Measurements from ENCODE around the gene NUP188.

DNA sequence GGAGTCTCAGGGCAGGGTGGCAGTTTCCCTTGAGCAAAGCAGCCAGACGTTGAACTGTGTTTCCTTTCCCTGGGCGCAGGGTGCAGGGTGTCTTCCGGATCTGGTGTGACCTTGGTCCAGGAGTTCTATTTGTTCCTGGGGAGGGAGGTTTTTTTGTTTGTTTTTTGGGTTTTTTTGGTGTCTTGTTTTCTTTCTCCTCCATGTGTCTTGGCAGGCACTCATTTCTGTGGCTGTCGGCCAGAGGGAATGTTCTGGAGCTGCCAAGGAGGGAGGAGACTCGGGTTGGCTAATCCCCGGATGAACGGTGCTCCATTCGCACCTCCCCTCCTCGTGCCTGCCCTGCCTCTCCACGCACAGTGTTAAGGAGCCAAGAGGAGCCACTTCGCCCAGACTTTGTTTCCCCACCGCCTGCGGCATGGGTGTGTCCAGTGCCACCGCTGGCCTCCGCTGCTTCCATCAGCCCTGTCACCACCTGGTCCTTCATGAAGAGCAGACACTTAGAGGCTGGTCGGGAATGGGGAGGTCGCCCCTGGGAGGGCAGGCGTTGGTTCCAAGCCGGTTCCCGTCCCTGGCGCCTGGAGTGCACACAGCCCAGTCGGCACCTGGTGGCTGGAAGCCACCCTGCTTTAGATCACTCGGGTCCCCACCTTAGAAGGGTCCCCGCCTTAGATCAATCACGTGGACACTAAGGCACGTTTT, 30.2 kb upstream of the NUP188 start:
- TF ChIP-seq, protein P1, sequence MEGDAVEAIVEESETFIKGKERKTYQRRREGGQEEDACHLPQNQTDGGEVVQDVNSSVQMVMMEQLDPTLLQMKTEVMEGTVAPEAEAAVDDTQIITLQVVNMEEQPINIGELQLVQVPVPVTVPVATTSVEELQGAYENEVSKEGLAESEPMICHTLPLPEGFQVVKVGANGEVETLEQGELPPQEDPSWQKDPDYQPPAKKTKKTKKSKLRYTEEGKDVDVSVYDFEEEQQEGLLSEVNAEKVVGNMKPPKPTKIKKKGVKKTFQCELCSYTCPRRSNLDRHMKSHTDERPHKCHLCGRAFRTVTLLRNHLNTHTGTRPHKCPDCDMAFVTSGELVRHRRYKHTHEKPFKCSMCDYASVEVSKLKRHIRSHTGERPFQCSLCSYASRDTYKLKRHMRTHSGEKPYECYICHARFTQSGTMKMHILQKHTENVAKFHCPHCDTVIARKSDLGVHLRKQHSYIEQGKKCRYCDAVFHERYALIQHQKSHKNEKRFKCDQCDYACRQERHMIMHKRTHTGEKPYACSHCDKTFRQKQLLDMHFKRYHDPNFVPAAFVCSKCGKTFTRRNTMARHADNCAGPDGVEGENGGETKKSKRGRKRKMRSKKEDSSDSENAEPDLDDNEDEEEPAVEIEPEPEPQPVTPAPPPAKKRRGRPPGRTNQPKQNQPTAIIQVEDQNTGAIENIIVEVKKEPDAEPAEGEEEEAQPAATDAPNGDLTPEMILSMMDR (conservative IDR thresholded peaks at IDR 0.05 in 1 of 2, IDR thresholded peaks at IDR 0.05 in 1 of 2; ENCODE audit: low read depth in 1 of 2, low read length in 2 of 2), result no peak
- no peak for TF ChIP-seq EZH2 (IDR thresholded peaks at IDR 0.05; ENCODE audit: low read length, missing control alignments)
